ENCODE measurements around the gene SKIDA1.
A peak's percentile ranks its signal among the peaks of the same experiment; 100 is the strongest.

The SKIDA1 gene

GRCh38 chr10:21527598-21528235, 2.2 kb upstream of the SKIDA1 start:
- H3K4me3 ChIP-seq (ENCODE audit: low read depth, low read length) = peak overlapping the region; percentile 55
- no peak for TF ChIP-seq CTCF (IDR thresholded peaks at IDR 0.05; ENCODE audit: borderline replicate concordance, insufficient read depth, low read depth, low read length)

- no peak for TF ChIP-seq CTCF (IDR thresholded peaks at IDR 0.05; ENCODE audit: borderline replicate concordance, insufficient read depth, low read depth, low read length)
- H3K4me3 ChIP-seq (ENCODE audit: low read depth, low read length) = peak overlapping the region; percentile 55
Measured at GRCh38 chr10:21526860-21527597, 1.5 kb upstream of the SKIDA1 start.

GRCh38 chr10:21526188-21526859, 842 bp upstream of the SKIDA1 start:
- peak overlapping the region; percentile 55 for H3K4me3 ChIP-seq (ENCODE audit: low read depth, low read length)
- TF ChIP-seq CTCF (IDR thresholded peaks at IDR 0.05; ENCODE audit: borderline replicate concordance, insufficient read depth, low read depth, low read length) = no peak

- H3K4me3 ChIP-seq (ENCODE audit: low read depth, low read length) = peak overlapping the region; percentile 55
- TF ChIP-seq CTCF (IDR thresholded peaks at IDR 0.05; ENCODE audit: borderline replicate concordance, insufficient read depth, low read depth, low read length) = no peak
Measured at GRCh38 chr10:21524526-21525366, 736 bp downstream of the SKIDA1 start.

- H3K4me3 ChIP-seq (ENCODE audit: low read depth, low read length) = no peak overlapping the region
- TF ChIP-seq CTCF (IDR thresholded peaks at IDR 0.05; ENCODE audit: borderline replicate concordance, insufficient read depth, low read depth, low read length) = no peak
Measured at GRCh38 chr10:21524131-21524525, 1.4 kb downstream of the SKIDA1 start.

- no peak overlapping the region for H3K4me3 ChIP-seq (ENCODE audit: low read depth, low read length)
- no peak for TF ChIP-seq CTCF (IDR thresholded peaks at IDR 0.05; ENCODE audit: borderline replicate concordance, insufficient read depth, low read depth, low read length)
Measured at GRCh38 chr10:21523557-21524008, 1.9 kb downstream of the SKIDA1 start.
